Body of pancreas (tissue), 4 donors: Measurements from ENCODE around the gene MAP3K7. TPM values are rescaled to one million over a fixed set of nuclear protein-coding genes. Genes with fewer than 3 reads are reported as not detected.

Source experiments
- ATAC-seq: fragments of 150-250 bp; one replicate; pipeline ENCODE4 v1.9.1; 2016
- DNase-seq, 4 donors: peaks; one replicate each; pipeline ENCODE4 v3.0.0-alpha.2; 2019
- H3K27ac ChIP-seq, 4 donors: fragments of 200-600 bp; sonication (generic); 1 replicate in 3 of 4; 2 replicates in 1 of 4; pipeline versions ENCODE4 v1.5.1 to v1.6.1; 2016 to 2019; ENCODE audit warnings: mild to moderate bottlenecking in 1 of 4, mixed read lengths in 1 of 4, moderate library complexity in 1 of 4
- H3K27me3 ChIP-seq, 2 donors: fragments of 200-600 bp; sonication (generic); one replicate each; pipeline ENCODE4 v1.6.0; 2016; ENCODE audit warnings: mild to moderate bottlenecking in 1 of 2
- H3K36me3 ChIP-seq, 2 donors: fragments of 200-600 bp; sonication (generic); replicated peaks in 1 of 2; 2 replicates each; pipeline ENCODE4 v1.5.1; 2016; ENCODE audit warnings: low read depth in 2 of 2; ENCODE audit not compliant: insufficient read depth in 1 of 2
- H3K4me1 ChIP-seq: fragments of 200-600 bp; sonication (generic); one replicate; pipeline ENCODE4 v1.6.0; 2016
- H3K4me3 ChIP-seq, 2 donors: fragments of 200-600 bp; sonication (generic); 1 replicate in 1 of 2; 2 replicates in 1 of 2; pipeline ENCODE4 v1.5.1; 2016 to 2019
- H3K9me3 ChIP-seq, 3 donors: fragments of 200-600 bp; sonication (generic); 1 replicate in 2 of 3; 2 replicates in 1 of 3; pipeline ENCODE4 v1.5.1; 2016
- POLR2A ChIP-seq, 3 donors: fragments of 450-650 bp; IDR thresholded peaks; one replicate each; pipeline ENCODE4 v1.6.1; 2016; ENCODE audit warnings: antibody characterized with exemption in 3 of 3, mild to moderate bottlenecking in 2 of 3
- WGBS, 2 donors: methylation state at CpG; one replicate each; pipeline ENCODE4 v1.1.5; 2017; 5-methylcytosine and 5-hydroxymethylcytosine counted together
- intact Hi-C: fragments of 100-400 bp; cut with DNase I; formaldehyde crosslinking; loops from one replicate; pipeline ENCODE4 v1.15.1; 2023
- total RNA-seq, 2 donors: library from RNA; depleted of rRNA; stranded (reverse); fragments of >200 nt; gene quantifications; one replicate each; pipeline ENCODE4 v1.1.0, GENCODE V29; 2016
- TF ChIP-seq, protein P1 (sequence below), 7 experiments: fragments of 450-650 bp in 4 of 7; fragments of 200-600 bp in 3 of 7; sonication (generic) in 3 of 7; IDR thresholded peaks; one replicate each; pipeline ENCODE4 v1.5.1; 2016 to 2019; ENCODE audit warnings: antibody characterized with exemption in 7 of 7

The MAP3K7 gene
- total RNA-seq, 2 donors from 2014 or later, result 7.3 to 16.1 TPM

DNA sequence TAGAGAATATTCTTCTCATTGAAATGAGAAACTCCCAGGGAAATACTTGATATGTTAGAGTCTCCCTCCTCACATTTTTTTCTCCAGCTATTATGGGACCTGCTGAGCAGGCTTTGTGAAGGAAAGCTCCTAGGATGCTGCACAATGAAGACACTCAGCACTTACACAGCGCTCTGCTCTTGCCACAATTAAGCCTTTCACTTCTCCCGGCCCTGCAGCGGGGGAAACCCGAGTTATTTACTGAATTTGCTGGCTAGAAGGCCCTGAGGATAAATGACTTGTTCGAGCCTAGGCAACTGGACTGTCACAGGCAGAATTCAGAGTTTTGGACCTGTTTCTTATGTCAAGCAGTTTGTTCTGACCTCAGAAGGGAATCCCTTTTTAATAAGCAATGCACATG, 102.0 kb downstream of the MAP3K7 start:
- H3K27me3 ChIP-seq, result no peaks in the 10 kb centered on the region
- H3K9me3 ChIP-seq, result no peaks in the 10 kb centered on the region
- ATAC-seq, result no peak
- TF ChIP-seq, protein P1, sequence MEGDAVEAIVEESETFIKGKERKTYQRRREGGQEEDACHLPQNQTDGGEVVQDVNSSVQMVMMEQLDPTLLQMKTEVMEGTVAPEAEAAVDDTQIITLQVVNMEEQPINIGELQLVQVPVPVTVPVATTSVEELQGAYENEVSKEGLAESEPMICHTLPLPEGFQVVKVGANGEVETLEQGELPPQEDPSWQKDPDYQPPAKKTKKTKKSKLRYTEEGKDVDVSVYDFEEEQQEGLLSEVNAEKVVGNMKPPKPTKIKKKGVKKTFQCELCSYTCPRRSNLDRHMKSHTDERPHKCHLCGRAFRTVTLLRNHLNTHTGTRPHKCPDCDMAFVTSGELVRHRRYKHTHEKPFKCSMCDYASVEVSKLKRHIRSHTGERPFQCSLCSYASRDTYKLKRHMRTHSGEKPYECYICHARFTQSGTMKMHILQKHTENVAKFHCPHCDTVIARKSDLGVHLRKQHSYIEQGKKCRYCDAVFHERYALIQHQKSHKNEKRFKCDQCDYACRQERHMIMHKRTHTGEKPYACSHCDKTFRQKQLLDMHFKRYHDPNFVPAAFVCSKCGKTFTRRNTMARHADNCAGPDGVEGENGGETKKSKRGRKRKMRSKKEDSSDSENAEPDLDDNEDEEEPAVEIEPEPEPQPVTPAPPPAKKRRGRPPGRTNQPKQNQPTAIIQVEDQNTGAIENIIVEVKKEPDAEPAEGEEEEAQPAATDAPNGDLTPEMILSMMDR (IDR thresholded peaks at IDR 0.05), result no peak
- TF ChIP-seq POLR2A (IDR thresholded peaks at IDR 0.05), result no peak
- DNase-seq, result no peak
- H3K36me3 ChIP-seq, result no peaks in the 10 kb centered on the region
- WGBS, 2 donors, result 40 to 44% methylated on average over 5 of the region's 5 CpGs
- no peaks in the 10 kb centered on the region for H3K4me1 ChIP-seq
- intact Hi-C loops, result no loop called here
- H3K4me3 ChIP-seq, result no peak overlapping the region
- no peak overlapping the region for H3K27ac ChIP-seq

DNA sequence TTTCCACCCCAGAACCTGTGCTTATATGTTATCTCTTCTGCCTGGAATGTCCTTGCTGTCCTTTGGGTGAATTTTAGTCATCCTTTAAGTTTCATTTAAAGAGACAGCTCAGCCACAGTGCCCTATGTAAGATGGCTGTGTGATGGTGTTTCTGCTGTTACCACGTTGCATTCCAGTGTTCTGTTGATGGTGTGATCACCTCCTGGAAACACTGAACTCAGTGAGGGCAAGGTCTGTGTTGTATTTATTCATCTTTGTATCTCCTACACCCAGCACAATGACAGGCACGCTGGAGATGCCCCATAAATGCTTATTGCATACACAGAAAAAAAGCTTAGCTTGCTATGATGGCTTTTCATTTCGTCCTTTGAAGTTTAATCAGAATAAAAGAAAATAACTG, 102.5 kb downstream of the MAP3K7 start:
- no peak overlapping the region for H3K27ac ChIP-seq
- 36 to 40% methylated on average over 3 of the region's 3 CpGs for WGBS, 2 donors
- TF ChIP-seq, protein P1 (IDR thresholded peaks at IDR 0.05), result no peak
- H3K36me3 ChIP-seq, result no peaks in the 10 kb centered on the region
- DNase-seq (no peak), ATAC-seq (no peak)
- H3K4me3 ChIP-seq, result no peak overlapping the region
- no peaks in the 10 kb centered on the region for H3K27me3 ChIP-seq
- intact Hi-C loops, result no loop called here
- H3K4me1 ChIP-seq, result no peaks in the 10 kb centered on the region
- no peaks in the 10 kb centered on the region for H3K9me3 ChIP-seq

DNA sequence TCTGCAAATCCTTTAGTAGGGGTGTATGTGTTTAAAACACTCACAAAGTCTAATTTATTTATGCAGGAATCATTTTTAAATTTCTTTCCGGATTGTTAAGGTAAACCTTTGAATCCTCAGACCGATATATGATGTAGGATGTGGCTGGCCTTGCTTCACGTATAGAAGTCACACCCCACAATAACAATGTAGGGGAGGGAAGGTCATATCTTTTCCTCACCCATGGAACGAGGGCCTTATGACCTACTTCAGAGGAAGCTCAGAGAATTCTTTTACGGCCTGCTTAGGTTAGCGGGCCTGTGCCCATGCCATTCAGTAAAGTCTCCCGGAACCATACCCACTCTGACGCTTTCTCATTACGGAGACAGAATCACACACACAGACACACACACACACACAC, 102.9 kb downstream of the MAP3K7 start:
- Histone ChIP-seq H3K27me3 (no peaks in the 10 kb centered on the region), H3K27ac (no peak overlapping the region), H3K4me1 (peaks cover 2% of the 10 kb centered on the region), H3K36me3 (no peaks in the 10 kb centered on the region), H3K4me3 (no peak overlapping the region), H3K9me3 (no peaks in the 10 kb centered on the region)
- 80 to 81% methylated on average over 8 to 9 of the region's 9 CpGs for WGBS, 2 donors
- intact Hi-C loops, result no loop called here
- ATAC-seq (no peak), DNase-seq (no peak)
- TF ChIP-seq POLR2A (IDR thresholded peaks at IDR 0.05), result no peak
- TF ChIP-seq, protein P1 (IDR thresholded peaks at IDR 0.05), result no peak

DNA sequence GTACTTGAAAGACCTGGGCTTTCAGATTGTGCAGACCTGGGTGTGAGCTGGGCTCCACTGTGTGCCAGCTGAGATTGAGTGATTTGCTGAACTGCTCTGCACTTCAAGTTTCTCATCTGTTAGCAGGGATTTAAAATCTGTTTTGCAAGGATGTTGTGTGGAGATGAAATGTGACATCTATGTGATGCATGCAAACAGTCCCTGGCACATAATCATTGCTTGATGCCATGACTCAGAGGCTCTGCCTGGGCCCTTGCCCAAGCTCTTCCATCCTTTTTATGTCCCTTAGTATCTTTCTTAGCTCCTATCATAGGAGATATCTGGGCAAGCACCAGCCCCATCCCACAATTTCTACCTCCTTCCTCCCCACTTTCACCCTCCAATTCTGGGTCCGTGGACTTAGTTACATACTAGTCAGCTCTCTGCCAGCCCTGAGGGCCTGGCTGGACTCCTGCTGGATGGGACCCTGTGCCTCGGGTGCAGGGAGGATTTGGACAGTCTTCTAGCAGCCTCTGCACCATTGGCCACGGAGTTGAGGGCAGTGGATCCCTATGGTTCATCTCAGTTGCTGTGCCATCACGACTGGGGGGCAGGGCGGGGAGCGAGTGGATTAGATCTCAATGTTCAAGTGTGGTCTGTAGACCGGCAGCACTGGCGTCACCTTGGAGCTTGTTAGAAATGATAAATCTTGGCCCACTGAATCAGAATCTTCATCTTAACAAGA, 103.6 kb downstream of the MAP3K7 start:
- Histone ChIP-seq H3K27me3 (no peaks in the 10 kb centered on the region), H3K4me3 (no peak overlapping the region)
- intact Hi-C loops, result no loop called here

More for the DNA sequence above, 103.6 kb downstream of the MAP3K7 start:
- H3K27ac ChIP-seq, result no peak overlapping the region
- H3K9me3 ChIP-seq, result no peaks in the 10 kb centered on the region
- no peaks in the 10 kb centered on the region for H3K36me3 ChIP-seq
- TF ChIP-seq, protein P1 (IDR thresholded peaks at IDR 0.05), result no peak
- no peak for TF ChIP-seq POLR2A (IDR thresholded peaks at IDR 0.05)
- DNase-seq, result no peak
- no peak for ATAC-seq
- 56% methylated on average over 6 to 8 of the region's 8 CpGs for WGBS, 2 donors
- peaks cover 3% of the 10 kb centered on the region for H3K4me1 ChIP-seq
